GM12891 (cell line): ENCODE measurements around the gene ORAI3.

Experiments used
- DNase-seq: peaks from one replicate; pipeline ENCODE4 v3.0.0; 2011; ENCODE audit warnings: low spot score; ENCODE audit not compliant: insufficient read length
- FAIRE-seq: peaks from 2 replicates; lab custom pipeline; 2011; peaks lifted over from hg19 to GRCh38; lab: Jason Lieb, UNC
- PAX5 ChIP-seq: IDR thresholded peaks from 2 replicates; pipeline ENCODE4 v1.6.1; 2011; ENCODE audit warnings: low read length, moderate library complexity, mild to moderate bottlenecking; ENCODE audit not compliant: insufficient read depth, severe bottlenecking
- POLR2A ChIP-seq: IDR thresholded peaks from 2 replicates; pipeline ENCODE4 v1.6.1; 2011; ENCODE audit warnings: low read depth, low read length, control low read depth
- POLR2AphosphoS5 ChIP-seq: IDR thresholded peaks from 2 replicates; pipeline ENCODE4 v1.6.1; 2011; ENCODE audit warnings: low read depth, low read length, control low read depth
- POU2F2 ChIP-seq: IDR thresholded peaks from 2 replicates; pipeline ENCODE4 v1.6.1; 2011; ENCODE audit warnings: low read depth, mild to moderate bottlenecking, control low read depth, low read length, moderate library complexity
- SPI1 ChIP-seq: IDR thresholded peaks from 2 replicates; pipeline ENCODE4 v1.6.1; 2011; ENCODE audit warnings: low read depth, low read length, control low read depth
- TAF1 ChIP-seq: IDR thresholded peaks from 2 replicates; pipeline ENCODE4 v1.6.1; 2011; ENCODE audit warnings: low read depth, low read length, control low read depth

The ORAI3 gene

DNA sequence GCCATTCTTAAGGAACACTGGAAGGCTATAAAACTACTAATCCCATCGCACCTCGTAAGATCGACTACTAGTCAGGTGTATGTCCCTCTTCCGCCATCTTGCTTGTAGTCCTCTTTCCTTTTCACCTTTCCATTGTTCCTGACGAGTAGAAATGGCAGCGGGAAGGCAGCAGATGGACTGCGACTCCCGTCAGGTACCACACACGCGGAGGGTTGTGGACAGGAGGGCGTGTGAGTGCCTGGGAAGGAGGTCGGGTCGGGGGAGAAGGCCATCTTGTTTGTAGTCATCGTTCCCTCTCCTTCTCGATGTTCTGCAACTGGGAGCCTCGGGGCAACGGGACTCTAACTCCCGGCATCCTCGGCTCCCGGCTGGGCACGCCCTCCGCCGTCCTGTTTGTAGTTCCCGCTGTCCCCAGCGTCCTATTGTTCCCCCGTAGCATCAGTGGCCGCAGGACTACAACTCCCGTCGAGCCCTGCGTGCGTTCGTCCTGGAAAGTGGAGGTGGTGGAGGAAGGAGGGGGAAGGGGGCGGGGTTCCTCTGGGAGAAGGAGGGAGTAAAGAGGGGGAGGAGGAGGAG is 25.8 kb upstream of the ORAI3 start:
- FAIRE-seq: no peak
- no peak for TF ChIP-seq POU2F2
- TF ChIP-seq POLR2A: peak; percentile 35; the same call in 1 of the 2 replicates
- no peak for TF ChIP-seq SPI1
- peak; percentile 73 for TF ChIP-seq TAF1
- no peak for TF ChIP-seq POLR2AphosphoS5
- peak; percentile 35 for TF ChIP-seq PAX5

DNA sequence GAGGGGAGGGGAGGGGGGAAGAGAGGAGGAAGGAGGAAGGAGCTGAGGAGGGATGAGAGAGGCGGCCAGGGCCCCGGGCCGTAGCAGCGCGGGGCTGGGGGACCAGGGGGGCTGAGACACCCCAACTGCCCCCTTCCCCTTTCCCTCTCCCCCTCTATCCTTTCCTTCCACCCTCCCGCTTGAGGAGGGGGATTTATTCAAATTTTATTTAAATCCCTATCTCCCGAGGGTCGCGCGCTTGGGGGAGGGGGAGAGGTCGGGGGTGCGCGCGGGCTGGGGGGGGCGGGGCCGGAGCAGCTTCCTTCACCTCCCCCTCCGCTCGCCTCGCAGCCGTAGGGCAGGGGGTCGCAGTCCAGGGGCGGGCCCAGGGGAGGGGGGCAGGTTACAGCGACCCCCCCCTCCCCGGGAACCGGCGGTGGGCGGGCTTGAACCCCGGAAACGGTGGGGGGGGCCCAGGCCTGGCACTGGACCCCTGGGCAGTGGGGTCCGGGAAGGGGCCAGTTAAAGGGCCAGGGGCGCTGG is 25.3 kb upstream of the ORAI3 start, which contains the start of gene FBXL19:
Gene FBXL19 (plus strand): TSS at position 19 of the 522 bp plus-strand sequence. CDS start 2,183 bp downstream, outside the sequence.
- FAIRE-seq (no peak), DNase-seq (peak; percentile 59)
- TF ChIP-seq SPI1 (no peak), POLR2AphosphoS5 (no peak), POU2F2 (no peak), PAX5 (no peak), POLR2A (no peak), TAF1 (no peak)

More for the DNA sequence above, 25.8 kb upstream of the ORAI3 start:
- peak; percentile 93 for DNase-seq

DNA sequence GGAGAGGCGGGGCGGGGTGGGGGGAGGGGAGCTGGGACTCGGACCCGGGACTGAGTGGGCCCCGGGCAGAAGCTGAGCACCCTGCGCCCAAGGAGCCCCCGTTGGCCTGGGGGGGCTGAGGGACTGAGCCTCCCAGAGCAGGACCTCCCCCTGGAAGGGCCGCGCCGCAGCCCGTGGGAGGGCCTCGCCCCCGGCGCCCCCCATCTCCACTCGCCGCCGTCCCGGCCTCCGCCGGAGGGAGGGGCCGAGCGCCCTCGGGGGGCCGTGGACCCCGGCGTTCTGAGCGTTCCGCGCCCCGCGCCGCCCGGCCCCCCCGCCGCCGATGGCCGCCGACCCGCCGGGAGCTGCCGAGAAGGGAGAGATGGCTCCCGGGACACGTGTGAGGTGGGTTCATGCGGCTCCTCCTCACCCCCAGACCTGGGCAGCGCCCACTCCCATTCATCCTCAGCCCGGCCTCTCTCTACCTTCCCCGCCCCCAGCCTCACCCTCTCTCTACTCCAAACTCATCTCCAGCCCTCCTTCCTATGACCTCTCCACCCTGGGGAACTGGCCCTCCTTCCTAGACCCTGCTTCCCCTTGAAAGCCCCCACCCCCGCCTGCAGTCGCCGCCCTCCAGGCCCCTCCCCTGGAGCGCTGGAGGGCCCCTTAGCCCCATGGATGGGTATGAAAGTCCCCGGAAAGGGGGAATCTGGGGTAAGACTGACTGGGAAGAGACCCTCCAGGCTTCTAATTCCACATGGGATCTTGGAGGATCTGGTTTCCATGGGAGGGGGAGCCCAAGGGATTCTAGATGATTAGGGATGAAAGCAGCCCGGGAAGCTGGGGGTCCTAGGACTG is 24.6 kb upstream of the ORAI3 start:
- no peak for FAIRE-seq
- TF ChIP-seq POLR2A (no peak), POU2F2 (no peak), TAF1 (no peak), POLR2AphosphoS5 (no peak), SPI1 (no peak), PAX5 (no peak)

DNA sequence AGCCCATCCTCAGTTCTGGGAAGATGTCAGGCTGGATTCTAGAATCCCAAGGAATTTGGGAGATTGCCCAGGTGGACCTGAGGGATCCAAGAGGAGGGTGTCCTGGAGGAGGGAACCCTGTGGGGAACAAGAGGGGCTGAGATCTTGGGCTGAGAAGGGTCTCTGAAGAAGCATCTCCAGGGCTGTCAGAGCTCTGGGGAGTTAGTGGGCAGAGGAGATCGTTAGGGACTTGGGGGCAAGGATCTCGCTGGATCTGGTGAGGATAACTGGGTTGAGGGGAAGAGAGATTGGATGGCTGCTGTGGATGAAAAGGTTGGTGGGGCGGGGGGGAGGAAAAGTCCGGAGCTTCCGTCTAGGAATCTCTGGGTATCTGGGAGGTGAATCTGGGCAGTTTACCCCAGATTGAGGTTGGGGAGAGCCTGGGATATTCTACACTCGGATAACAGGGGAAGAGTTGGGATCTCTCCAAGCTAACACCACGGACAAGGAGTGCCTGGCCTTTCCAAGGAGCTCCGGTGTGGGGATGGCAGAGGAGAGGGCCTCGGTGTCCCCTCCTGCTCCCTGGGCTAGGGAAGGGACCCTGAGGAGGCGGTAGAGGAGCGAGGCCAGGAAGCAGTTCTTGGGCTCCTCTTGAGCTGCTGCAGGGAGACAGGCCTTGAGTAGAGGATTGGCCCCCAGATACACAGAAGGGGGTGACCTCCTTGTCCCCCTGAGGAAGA is 23.8 kb upstream of the ORAI3 start:
- FAIRE-seq (no peak), DNase-seq (no peak)
- no peak for TF ChIP-seq POU2F2
- TF ChIP-seq TAF1: no peak
- no peak for TF ChIP-seq PAX5
- no peak for TF ChIP-seq POLR2A
- no peak for TF ChIP-seq SPI1
- no peak for TF ChIP-seq POLR2AphosphoS5

More for the DNA sequence above, 24.6 kb upstream of the ORAI3 start:
- DNase-seq: no peak

DNA sequence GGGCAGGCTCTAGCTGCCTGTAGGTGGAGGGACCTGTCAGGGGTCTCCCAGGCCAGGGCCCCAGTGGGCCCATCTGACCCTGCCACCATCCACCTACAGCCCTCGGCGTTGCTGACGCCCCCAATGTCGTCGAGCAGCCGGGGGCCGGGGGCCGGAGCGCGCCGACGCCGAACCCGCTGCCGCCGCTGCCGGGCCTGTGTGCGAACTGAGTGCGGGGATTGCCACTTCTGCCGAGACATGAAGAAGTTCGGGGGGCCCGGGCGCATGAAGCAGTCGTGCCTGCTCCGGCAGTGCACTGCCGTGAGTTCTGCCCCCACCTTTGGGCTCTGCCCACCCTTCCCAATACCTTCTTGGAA is 23.3 kb upstream of the ORAI3 start:
- TF ChIP-seq POLR2A (no peak), POU2F2 (no peak), TAF1 (no peak), PAX5 (no peak), POLR2AphosphoS5 (no peak), SPI1 (no peak)
- DNase-seq (no peak), FAIRE-seq (no peak)

DNA sequence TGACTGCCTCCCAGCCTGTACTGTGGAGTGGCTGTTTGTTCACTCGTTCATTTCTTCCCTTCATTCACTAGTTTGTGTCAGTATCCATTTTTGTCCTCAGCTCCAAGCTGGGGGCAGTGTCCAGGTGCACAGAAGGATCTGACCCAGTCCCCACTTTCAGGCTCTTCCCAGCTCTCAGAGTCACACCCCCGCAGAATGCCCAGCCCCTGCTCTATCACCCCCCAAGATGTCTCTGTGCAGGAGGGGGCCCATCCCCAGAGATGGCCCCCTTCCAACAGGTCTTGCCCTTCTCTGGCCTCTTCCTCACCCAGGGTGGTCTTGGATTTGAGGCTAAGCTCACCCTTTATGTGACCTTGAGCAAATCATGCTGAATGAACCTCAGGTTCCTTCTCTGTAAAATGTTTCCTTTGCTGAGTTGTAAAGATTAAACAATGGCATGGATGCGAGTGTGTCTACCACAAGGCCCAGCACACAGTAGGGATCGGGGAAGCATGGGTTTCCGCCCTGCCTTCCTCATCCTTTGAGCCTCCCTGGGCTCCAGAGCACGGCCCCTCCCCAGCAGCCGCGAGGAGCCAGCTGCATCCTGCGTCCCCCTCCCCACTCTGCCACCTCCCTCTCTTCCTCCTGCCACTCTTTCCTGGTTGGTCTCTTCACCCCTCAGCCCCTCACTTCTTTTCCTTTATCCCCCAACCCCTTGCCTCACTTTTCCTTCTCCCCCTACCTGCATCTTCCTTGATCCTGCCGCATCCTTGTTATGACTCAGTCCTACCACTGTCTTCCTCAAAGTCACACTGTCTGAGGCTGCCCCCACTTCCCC is 22.7 kb upstream of the ORAI3 start:
- TF ChIP-seq POU2F2 (no peak), PAX5 (no peak), SPI1 (no peak), TAF1 (no peak), POLR2AphosphoS5 (no peak), POLR2A (no peak)
- FAIRE-seq (no peak), DNase-seq (no peak)

DNA sequence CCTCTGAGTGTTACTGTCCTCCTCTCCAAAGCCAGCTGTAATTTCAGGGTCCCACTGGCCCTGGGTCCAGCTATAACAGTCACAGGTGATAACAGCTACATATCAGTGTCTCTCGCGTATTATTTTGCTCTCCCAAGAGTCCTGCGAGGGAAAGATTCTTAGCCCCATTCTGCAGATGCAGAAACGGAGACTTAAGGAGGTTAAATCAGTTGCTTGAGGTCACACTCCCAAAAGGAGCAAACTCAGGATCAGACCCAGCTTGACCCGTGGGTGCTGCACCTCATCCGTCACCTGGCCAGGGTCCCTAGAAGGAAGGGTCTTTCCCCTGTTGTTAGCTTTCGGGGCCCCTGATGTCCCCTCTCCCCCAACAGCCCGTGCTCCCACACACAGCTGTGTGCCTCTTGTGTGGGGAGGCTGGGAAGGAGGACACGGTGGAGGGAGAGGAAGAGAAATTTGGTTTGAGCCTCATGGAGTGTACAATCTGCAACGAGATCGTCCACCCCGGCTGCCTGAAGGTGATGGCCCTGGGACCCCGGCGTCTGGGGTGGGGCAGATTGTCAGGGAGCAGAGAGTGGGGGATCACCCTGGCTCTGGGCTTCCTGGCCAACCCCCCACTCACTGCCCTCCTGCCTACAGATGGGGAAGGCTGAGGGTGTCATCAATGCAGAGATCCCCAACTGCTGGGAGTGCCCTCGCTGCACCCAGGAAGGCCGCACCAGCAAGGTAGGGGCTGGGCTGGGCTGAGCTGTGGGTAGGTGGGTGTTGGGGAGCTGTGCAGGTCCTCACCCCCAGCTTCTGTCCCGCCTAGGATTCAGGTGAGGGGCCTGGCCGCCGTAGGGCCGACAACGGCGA is 21.7 kb upstream of the ORAI3 start:
- DNase-seq (no peak), FAIRE-seq (no peak)
- TF ChIP-seq POLR2AphosphoS5: no peak
- TF ChIP-seq PAX5: no peak
- TF ChIP-seq POLR2A: no peak

DNA sequence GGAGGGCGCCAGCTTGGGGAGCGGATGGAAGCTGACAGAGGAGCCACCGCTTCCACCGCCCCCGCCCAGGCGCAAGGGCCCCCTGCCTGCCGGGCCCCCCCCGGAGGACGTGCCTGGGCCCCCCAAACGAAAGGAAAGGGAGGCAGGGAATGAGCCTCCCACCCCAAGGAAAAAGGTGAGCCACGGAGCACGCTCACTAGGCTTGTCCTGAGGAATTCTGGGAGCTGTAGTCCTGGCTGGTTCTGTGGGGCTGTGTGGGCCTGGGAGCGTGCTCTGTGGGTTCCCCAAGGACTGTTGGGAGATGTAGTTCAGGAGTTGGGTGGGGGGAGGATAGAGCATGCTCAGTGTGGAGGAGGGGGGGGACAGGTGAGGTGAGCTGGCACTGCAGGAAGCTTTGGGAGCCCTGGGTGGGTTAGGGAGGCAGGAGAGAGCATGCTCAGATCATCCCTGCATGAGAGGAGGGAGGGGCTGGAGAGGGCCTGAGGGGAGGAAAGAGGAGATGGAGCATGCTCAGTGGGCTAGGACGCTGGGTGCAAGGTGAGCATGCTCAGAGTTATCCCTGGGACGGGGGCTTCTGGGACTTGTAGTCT is 21.0 kb upstream of the ORAI3 start:
- FAIRE-seq (peak; percentile 52), DNase-seq (peak; percentile 67)
- TF ChIP-seq PAX5 (no peak), SPI1 (no peak), POLR2AphosphoS5 (no peak), POU2F2 (no peak), TAF1 (no peak), POLR2A (no peak)

DNA sequence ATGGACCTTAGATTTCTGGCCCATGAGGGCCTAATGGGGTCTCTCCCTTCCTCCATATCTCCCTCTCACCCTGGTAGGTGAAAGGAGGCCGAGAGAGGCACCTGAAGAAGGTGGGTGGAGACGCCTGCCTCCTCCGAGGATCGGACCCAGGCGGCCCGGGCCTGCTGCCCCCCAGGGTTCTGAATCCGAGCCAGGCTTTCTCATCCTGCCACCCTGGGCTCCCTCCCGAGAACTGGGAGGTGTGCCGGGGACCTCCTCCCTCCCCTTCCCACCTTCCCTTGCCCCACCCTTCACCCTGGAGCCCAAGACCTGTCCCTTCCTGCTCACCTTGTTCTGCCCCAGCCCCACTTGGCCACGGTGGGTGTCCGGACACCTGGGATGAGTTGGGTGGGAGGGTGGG is 20.5 kb upstream of the ORAI3 start:
- FAIRE-seq: no peak
- TF ChIP-seq TAF1 (no peak), POU2F2 (no peak), PAX5 (no peak), SPI1 (no peak), POLR2AphosphoS5 (no peak), POLR2A (no peak)

More for the DNA sequence above, 20.5 kb upstream of the ORAI3 start:
- DNase-seq: no peak
